T-helper 2 cell treated with Interferon-gamma antibody and Interleukin-4, amounts not matched to agents 5 μg/mL and 100 μg/mL, for 36 hours (primary cell): Measurements from ENCODE around the gene SPECC1.
"Not testable (repeated sequence)": the region's sequence is repeated elsewhere in the genome, so short reads cannot be mapped to it uniquely, and the experiment has no call there.

ENCODE experiments used
- DNase-seq: peaks from one replicate; pipeline ENCODE4 v3.0.0; 2021; ENCODE audit warnings: low spot score
- H3K27ac Mint-ChIP-seq: one replicate; pipeline ENCODE4 v1.8.0; 2021; ENCODE audit warnings: mild to moderate bottlenecking, mixed read lengths
- H3K27me3 Mint-ChIP-seq: one replicate; pipeline ENCODE4 v1.8.0; 2021; ENCODE audit warnings: low read depth, mixed read lengths
- H3K36me3 Mint-ChIP-seq: one replicate; pipeline ENCODE4 v1.8.0; 2021; ENCODE audit warnings: low read depth, mixed read lengths
- H3K4me1 Mint-ChIP-seq: one replicate; pipeline ENCODE4 v1.8.0; 2021; ENCODE audit warnings: low read depth, mixed read lengths
- H3K4me3 Mint-ChIP-seq: one replicate; pipeline ENCODE4 v1.8.0; 2022; ENCODE audit warnings: mild to moderate bottlenecking, moderate library complexity, mixed read lengths
- H3K9me3 Mint-ChIP-seq: one replicate; pipeline ENCODE4 v1.8.0; 2021; ENCODE audit warnings: mixed read lengths

The SPECC1 gene

DNA sequence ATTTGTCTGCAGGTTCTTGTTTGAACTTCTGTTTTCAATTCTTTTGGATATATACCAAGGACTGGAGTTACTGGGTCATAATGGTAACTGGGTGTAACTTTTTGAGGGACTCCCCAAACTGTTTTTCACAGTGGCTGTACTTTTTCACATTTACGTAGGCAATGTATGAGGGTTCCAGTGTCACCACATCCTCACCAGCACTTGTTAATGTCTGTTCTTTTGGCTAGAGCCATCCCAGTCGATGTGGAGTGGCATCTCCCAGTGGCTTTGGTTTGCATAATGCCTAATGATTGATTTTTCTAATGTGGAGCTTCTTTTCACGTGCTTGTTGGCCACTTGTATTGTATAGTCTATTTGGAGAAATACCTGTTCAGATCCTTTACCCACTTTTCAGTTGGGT is 59.3 kb downstream of the SPECC1 start:
- no peaks in the 10 kb centered on the region for H3K36me3 Mint-ChIP-seq
- no peaks in the 10 kb centered on the region for H3K27me3 Mint-ChIP-seq
- no peak overlapping the region for H3K4me3 Mint-ChIP-seq
- no peak overlapping the region for H3K27ac Mint-ChIP-seq
- peaks cover 19% of the 10 kb centered on the region for H3K4me1 Mint-ChIP-seq
- H3K9me3 Mint-ChIP-seq, result no peaks in the 10 kb centered on the region
- DNase-seq, result no peak

DNA sequence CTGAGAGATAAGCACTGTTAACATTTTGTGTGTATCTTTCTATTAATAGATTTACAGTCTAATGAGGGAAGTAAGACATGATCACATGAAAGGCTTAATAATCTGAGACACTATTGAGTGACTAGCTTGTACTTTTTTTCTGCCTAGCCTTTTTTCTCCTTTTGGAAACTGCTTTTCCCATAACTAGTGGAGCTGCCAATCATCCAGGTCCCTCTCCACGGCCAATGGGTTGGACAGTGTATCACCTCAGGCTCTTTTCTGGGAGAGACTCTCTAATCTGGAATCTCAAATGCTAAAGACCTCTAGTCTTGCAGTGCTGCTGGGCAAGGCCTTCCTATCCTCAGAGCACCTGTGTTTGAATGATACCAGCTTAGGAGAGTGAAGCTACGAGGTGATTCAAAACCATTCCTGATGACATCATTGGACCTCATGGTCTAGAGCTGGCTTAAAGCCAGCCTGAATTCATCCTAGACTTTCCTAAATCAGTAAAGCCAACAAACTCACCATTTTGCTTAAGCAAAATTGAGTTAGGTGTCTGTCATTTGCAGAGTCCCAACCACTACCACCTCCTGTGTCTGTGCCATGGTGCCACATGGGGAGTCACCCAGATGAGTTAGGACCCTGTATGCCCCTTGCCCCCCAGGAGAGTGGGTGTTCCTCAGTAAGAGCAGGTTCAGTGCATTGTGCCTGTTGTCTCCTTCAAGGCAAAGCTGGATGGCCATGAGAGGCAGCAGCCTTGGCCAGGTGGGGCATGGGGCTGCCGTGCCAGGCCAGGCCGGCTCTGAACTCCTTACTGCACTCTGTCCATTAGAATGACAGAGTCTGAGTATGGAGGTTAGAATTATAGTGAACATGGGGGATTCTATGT is 62.9 kb downstream of the SPECC1 start:
- H3K36me3 Mint-ChIP-seq, result no peaks in the 10 kb centered on the region
- H3K4me3 Mint-ChIP-seq, result no peak overlapping the region
- H3K9me3 Mint-ChIP-seq, result no peaks in the 10 kb centered on the region
- peaks cover 30% of the 10 kb centered on the region for H3K4me1 Mint-ChIP-seq
- H3K27me3 Mint-ChIP-seq, result no peaks in the 10 kb centered on the region
- H3K27ac Mint-ChIP-seq, result no peak overlapping the region
- DNase-seq, result no peak

DNA sequence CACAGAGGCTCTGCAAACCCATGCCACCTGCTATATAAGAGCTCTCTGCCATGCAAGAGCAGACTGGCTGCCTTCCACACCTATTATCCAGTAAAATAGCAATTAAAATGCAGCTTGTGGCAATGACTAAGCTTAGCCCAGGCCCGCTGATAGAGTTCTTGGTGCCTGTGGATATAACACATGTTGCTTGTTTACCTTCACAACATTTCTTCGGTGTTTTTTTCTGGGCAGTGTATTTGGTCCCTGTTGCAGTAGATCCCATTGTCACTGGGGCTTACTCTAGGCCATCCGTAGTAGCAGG is 63.5 kb downstream of the SPECC1 start:
- Mint-ChIP-seq H3K4me1 (peaks cover 30% of the 10 kb centered on the region), H3K36me3 (no peaks in the 10 kb centered on the region), H3K27me3 (no peaks in the 10 kb centered on the region), H3K27ac (peak overlapping the region; percentile 8), H3K9me3 (no peaks in the 10 kb centered on the region), H3K4me3 (peak overlapping the region; percentile 78)
- DNase-seq, result no peak

DNA sequence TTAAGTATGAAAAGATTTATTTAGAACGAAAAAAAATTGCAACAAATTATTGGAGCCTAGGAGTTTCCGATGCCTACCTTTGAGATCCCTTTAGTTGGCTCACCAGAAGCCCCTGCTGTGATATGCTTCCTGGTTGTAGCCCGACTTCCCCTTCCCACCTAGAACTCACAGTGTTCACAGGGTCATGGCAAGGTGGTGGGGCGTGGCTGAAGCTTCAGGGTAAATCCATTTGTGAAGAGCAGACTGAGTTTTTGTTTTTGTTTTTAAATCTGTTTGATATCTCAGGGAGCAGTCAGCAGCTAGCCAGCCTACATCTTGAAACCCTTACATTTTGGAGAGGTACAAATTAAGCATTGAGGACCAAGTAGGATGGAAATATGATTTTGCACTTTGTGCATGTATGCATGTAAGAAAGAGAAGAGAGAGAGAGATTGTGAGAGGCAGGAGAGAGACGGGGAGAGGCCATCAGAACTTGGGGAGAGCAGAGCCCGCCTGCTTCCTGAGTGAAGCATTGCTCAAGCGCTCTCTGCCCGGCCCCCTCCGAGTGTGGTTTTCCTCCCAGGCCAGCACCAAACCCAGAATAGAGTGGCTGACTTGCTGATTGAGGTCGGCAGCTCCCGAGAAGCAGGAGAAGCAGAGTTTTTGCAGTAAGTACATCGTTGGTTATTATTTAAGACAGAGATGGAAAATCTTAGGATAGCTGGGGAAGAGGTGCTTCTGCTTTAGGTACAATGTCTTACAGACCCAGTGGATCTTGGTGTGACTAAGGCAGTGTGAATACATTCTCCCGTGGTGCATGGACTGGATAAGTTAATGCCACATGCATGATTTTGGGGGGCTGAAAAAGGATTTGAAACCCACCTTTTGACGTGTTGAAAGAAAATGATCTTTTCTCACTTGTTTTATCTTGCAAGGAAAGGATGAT is 64.2 kb downstream of the SPECC1 start:
- DNase-seq, result peak; percentile 30
- Mint-ChIP-seq H3K9me3 (no peaks in the 10 kb centered on the region), H3K27ac (peak overlapping the region; percentile 79), H3K27me3 (no peaks in the 10 kb centered on the region), H3K4me1 (peaks cover 32% of the 10 kb centered on the region), H3K36me3 (no peaks in the 10 kb centered on the region), H3K4me3 (peak overlapping the region; percentile 78)

DNA sequence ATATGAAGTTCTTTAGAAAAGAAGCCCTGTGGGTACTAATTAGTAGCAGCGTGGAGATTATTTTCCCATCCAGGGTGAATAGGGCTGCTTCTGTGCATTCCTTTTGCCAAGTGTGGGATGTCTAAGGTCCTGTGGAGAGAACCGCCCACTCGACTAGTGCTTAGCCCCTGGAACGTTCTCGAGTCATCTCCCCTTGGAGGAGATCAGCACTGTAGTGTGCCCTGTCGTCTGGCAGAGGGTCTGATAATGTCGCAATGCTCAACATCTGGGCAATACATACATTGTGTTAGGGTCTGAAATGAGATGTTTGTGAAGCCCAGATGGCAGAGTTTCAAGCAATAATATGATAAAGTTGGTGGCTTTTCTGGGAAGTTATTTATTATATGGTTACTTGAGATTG is 64.8 kb downstream of the SPECC1 start:
- H3K9me3 Mint-ChIP-seq, result no peaks in the 10 kb centered on the region
- H3K4me3 Mint-ChIP-seq, result peak overlapping the region; percentile 78
- no peak overlapping the region for H3K27ac Mint-ChIP-seq
- H3K27me3 Mint-ChIP-seq, result no peaks in the 10 kb centered on the region
- no peaks in the 10 kb centered on the region for H3K36me3 Mint-ChIP-seq
- DNase-seq, result no peak
- peaks cover 29% of the 10 kb centered on the region for H3K4me1 Mint-ChIP-seq

DNA sequence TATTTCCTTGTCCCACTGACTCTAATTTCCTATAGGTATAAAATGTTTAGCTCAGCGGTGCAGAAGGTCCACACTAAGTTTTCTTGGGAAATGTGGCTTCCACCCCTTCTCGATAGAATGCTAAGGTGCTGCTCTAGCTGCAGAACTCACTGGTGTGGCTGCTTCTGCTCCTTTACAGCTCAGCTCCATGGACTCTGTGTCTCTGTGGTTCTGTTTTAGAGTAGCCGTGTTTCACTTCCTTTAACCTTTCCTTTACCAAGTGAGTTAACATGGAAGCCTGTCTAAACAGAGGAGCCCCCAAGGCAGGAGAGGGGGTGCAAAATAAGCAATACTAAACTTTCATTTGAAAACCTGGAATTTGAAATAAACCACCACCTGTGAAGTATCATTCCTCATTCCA is 65.3 kb downstream of the SPECC1 start:
- Mint-ChIP-seq H3K4me3 (peak overlapping the region; percentile 78), H3K9me3 (no peaks in the 10 kb centered on the region), H3K27ac (no peak overlapping the region), H3K27me3 (no peaks in the 10 kb centered on the region), H3K4me1 (peaks cover 27% of the 10 kb centered on the region), H3K36me3 (no peaks in the 10 kb centered on the region)
- DNase-seq, result no peak

DNA sequence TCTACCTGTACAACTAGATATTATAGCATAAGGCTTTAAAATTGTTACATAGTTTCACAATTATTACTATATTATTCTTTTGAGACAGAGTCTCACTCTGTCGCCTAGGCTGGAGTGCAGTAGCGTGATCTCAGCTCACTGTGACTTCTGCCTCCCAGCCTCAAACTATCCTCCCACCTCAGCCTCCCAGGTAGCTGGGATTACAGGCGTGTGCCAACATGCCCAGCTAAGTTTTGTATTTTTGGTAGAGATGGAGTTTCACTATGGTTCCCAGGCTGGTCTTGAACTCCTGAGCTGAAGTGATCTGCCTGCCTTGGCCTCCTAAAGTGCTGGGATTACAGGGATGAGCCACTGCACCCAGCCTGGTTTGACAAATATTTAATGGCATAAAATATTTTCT is 67.0 kb downstream of the SPECC1 start:
- H3K27me3 Mint-ChIP-seq, H3K27ac Mint-ChIP-seq, H3K4me3 Mint-ChIP-seq, DNase-seq, H3K9me3 Mint-ChIP-seq, H3K36me3 Mint-ChIP-seq: not testable (repeated sequence)
- H3K4me1 Mint-ChIP-seq, result peaks cover 24% of the 10 kb centered on the region

DNA sequence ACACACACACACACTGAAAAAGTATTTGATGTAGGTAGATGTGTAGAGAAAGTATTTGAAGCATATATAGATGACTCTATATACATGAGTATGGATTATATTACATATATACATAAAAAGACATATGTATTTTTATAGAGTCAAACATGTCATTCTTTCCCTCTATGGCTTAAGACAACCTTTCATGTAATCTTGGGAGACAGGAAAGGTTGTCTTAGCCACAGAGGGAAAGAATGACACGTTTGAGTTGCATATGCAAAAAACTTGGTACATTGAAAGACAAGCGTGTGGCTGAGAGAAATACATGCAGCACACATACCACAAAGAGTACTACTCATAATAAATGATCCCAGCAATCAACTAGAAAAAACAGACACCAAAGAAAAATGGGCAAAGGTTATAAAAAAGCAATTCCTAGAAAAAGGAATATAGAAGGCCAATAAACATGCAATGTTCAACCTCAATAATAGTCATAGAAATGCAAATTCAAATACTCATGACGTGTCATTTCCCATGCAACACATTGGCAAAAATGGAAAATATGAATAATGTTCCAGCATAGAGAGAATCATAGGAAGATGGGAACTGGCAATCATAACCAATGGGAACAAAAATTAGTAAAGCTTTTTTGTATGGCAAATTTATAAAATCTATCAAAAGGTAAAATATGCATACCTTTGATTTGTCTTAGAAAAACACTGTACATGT is 69.0 kb downstream of the SPECC1 start:
- Mint-ChIP-seq H3K36me3 (no peaks in the 10 kb centered on the region), H3K4me1 (peaks cover 19% of the 10 kb centered on the region), H3K9me3 (no peaks in the 10 kb centered on the region), H3K27me3 (peaks cover 3% of the 10 kb centered on the region), H3K4me3 (no peak overlapping the region), H3K27ac (no peak overlapping the region)
- no peak for DNase-seq

DNA sequence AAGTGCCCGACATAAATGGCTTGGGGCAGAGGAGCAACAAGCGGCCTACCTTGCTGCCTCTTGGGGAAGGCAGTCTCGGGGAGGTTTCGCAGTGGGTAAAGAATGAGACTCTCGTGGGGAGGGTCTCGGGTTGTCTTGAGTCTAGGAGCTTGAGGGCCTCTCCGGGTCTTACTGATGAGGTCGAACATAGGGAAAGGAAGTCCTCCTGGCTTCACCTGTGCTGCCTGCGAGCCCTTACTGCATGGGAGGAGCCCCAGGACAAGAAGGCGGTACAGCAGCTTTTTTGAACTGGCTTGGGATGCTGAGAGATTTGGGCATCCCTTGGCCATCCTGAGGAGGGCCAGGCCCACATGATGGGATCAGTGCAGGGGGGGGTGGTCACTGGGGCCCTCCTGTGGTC is 71.4 kb downstream of the SPECC1 start:
- Mint-ChIP-seq H3K4me3 (no peak overlapping the region), H3K27me3 (peaks cover 3% of the 10 kb centered on the region), H3K9me3 (no peaks in the 10 kb centered on the region), H3K36me3 (no peaks in the 10 kb centered on the region), H3K4me1 (peaks cover 4% of the 10 kb centered on the region), H3K27ac (no peak overlapping the region)
- no peak for DNase-seq

DNA sequence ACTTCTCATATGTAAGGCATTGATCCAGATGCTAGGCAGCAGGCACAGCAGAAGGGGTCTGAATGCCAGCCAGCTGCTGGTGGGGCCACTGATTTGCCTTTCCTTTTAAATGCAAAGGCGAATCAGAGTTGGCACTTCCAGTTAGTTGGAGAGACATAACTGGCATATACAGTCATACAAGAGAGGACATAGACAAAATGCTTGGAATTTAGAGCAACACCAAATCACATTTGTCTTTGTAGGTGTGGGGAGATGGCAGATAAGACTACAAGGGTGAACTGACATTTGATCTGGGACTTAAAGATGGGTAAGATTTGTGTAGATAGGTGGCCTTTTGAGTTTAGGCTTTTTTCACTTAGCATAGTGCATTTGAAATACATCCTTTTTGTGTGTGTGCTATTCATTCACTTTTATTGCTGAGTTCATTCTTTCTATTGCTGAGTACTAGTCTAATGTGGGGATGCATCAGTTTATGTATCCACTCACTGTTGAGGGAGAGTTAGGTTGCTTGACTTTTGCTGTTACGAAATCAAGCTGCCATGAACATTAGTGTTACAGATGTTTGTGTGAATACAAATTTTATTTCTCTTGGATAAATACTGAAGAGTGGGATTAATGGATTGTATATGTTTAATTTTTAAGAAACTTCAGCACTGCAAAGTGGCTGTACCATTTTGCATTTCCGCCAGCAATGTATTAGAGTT is 74.1 kb downstream of the SPECC1 start:
- no peak overlapping the region for H3K27ac Mint-ChIP-seq
- no peaks in the 10 kb centered on the region for H3K4me1 Mint-ChIP-seq
- H3K4me3 Mint-ChIP-seq, result no peak overlapping the region
- no peak for DNase-seq
- H3K9me3 Mint-ChIP-seq, result no peaks in the 10 kb centered on the region
- H3K36me3 Mint-ChIP-seq, result no peaks in the 10 kb centered on the region
- H3K27me3 Mint-ChIP-seq, result peaks cover 3% of the 10 kb centered on the region

DNA sequence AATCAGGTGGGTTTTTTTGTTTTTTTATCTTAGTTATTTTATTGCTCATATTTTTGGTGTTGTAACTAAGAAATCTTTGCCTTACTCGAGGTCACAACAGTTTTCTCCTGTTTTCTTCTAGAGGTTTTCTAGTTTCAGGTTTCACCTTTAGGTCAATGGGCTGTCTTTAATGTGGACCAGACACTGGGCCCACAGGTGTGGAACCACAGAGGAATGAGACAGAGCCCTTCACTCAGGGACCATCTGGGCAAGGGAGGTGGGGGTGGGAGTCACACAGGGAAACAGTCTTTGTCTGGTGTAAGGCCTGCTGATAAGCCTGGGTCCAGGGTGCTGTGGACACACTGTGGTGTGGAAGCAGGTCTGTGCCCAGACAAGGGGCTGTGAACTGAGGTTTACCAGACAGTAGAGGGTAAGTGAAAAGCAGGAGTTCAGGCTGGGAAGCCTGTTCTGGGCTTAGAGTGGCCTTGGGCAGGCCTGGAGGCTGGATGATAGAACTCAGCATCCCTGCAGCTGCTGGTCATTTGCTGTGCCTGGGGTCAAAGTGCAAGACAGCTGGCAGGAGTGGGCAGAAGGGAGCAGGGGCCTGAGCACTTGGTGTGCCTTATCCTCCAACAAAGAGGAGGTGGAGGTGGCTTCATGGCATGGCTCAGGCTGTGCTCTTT is 75.6 kb downstream of the SPECC1 start:
- Mint-ChIP-seq H3K36me3 (no peaks in the 10 kb centered on the region), H3K4me3 (no peak overlapping the region), H3K9me3 (no peaks in the 10 kb centered on the region), H3K27me3 (peaks cover 3% of the 10 kb centered on the region), H3K4me1 (peaks cover 2% of the 10 kb centered on the region), H3K27ac (no peak overlapping the region)
- no peak for DNase-seq

DNA sequence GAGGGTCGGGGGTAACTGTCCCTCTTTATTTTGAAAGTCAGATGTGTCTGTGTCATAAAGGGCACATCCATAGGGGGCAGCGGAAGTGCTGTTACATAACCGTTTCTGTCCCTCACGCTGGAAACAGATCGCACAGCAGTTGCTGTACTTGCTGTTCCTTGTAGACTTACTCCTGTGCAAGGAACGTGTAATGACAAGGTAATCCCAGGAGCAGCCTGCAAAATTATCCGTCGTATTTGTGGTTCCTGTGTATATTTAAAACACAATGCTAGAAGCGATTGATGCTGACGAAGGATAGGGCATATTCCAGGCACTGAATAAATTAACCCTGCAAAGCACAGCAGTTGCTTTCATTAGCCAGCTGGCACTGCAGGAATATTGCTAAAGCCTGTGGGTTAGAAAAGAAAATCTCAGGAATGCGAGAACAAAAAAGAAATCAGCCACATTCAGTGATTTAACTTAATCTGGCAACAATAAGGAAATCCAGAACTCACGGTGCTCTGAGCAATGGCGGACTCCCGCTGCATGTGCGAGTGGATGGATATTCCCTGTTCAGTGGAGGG is 76.2 kb downstream of the SPECC1 start:
- no peaks in the 10 kb centered on the region for H3K9me3 Mint-ChIP-seq
- no peak for DNase-seq
- peaks cover 3% of the 10 kb centered on the region for H3K27me3 Mint-ChIP-seq
- H3K4me1 Mint-ChIP-seq, result peaks cover 7% of the 10 kb centered on the region
- H3K27ac Mint-ChIP-seq, result no peak overlapping the region
- H3K36me3 Mint-ChIP-seq, result no peaks in the 10 kb centered on the region
- no peak overlapping the region for H3K4me3 Mint-ChIP-seq
